Measurements from ENCODE around the gene SLC6A18.

The SLC6A18 gene

GRCh38 chr5:1231354-1231905, 6.2 kb downstream of the SLC6A18 start:
- DNase-seq (ENCODE audit: low spot score): no peak

GRCh38 chr5:1232780-1233179, 7.6 kb downstream of the SLC6A18 start:
- no peak for DNase-seq (ENCODE audit: low spot score)

- no peak for DNase-seq (ENCODE audit: low spot score)
Observed at GRCh38 chr5:1235379-1235778, 10.2 kb downstream of the SLC6A18 start.

GRCh38 chr5:1235838-1236237, 10.7 kb downstream of the SLC6A18 start:
- no peak for DNase-seq (ENCODE audit: low spot score)

- no peak for DNase-seq (ENCODE audit: low spot score)
Observed at GRCh38 chr5:1239505-1240251, 14.5 kb downstream of the SLC6A18 start.

GRCh38 chr5:1240496-1241260, 15.5 kb downstream of the SLC6A18 start:
- DNase-seq (ENCODE audit: low spot score): no peak

- no peak for DNase-seq (ENCODE audit: low spot score)
Observed at GRCh38 chr5:1241509-1242080, 16.4 kb downstream of the SLC6A18 start.

- no peak for DNase-seq (ENCODE audit: low spot score)
Observed at GRCh38 chr5:1242733-1243486, 17.7 kb downstream of the SLC6A18 start.

- no peak for DNase-seq (ENCODE audit: low spot score)
Observed at GRCh38 chr5:1243487-1244130, 18.4 kb downstream of the SLC6A18 start.

GRCh38 chr5:1244255-1244654, 19.1 kb downstream of the SLC6A18 start:
- DNase-seq (ENCODE audit: low spot score): no peak

GRCh38 chr5:1244976-1245375, 19.8 kb downstream of the SLC6A18 start:
- DNase-seq (ENCODE audit: low spot score): no peak

GRCh38 chr5:1245905-1246576, 20.9 kb downstream of the SLC6A18 start:
- no peak for DNase-seq (ENCODE audit: low spot score)

- no peak for DNase-seq (ENCODE audit: low spot score)
Observed at GRCh38 chr5:1246711-1247431, 21.7 kb downstream of the SLC6A18 start.

GRCh38 chr5:1247811-1248210, 22.6 kb downstream of the SLC6A18 start:
- DNase-seq (ENCODE audit: low spot score): no peak

- DNase-seq (ENCODE audit: low spot score): no peak
Observed at GRCh38 chr5:1249366-1250280, 24.4 kb downstream of the SLC6A18 start.

GRCh38 chr5:1251678-1252580, 26.7 kb downstream of the SLC6A18 start:
- no peak for DNase-seq (ENCODE audit: low spot score)

- no peak for DNase-seq (ENCODE audit: low spot score)
Observed at GRCh38 chr5:1252681-1253080, 27.5 kb downstream of the SLC6A18 start.

GRCh38 chr5:1253456-1254105, 28.4 kb downstream of the SLC6A18 start:
- no peak for DNase-seq (ENCODE audit: low spot score)
